Measurements from ENCODE around the gene PHACTR2.

DNA sequence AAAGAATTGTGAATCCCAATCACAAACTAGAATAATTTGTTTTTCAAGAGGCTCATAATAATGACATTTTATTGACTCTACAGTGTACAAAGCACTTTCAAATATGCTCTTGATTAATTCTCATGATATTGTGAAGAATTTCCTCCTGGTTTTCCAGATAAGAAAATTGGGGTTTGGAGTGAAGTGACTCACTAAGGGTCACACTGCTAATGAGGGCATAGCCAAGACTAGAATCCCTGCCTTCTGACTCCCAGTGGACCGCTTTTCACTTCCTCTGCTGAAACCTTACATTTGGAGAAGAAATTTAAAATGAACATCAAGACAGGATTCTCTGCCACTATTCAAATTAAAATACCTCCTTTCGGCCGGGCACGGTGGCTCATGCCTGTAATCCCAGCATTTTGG, 127.1 kb downstream of the PHACTR2 start:
- TF ChIP-seq, protein P1, sequence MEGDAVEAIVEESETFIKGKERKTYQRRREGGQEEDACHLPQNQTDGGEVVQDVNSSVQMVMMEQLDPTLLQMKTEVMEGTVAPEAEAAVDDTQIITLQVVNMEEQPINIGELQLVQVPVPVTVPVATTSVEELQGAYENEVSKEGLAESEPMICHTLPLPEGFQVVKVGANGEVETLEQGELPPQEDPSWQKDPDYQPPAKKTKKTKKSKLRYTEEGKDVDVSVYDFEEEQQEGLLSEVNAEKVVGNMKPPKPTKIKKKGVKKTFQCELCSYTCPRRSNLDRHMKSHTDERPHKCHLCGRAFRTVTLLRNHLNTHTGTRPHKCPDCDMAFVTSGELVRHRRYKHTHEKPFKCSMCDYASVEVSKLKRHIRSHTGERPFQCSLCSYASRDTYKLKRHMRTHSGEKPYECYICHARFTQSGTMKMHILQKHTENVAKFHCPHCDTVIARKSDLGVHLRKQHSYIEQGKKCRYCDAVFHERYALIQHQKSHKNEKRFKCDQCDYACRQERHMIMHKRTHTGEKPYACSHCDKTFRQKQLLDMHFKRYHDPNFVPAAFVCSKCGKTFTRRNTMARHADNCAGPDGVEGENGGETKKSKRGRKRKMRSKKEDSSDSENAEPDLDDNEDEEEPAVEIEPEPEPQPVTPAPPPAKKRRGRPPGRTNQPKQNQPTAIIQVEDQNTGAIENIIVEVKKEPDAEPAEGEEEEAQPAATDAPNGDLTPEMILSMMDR (IDR thresholded peaks at IDR 0.05): no peak
- TF ChIP-seq EP300 (IDR thresholded peaks at IDR 0.05): no peak

Measured in tibial nerve (tissue), 4 donors.